CD4-positive, alpha-beta memory T cell (primary cell): ENCODE results near the gene OR51B4. TPM values are rescaled to one million over a fixed set of nuclear protein-coding genes. Genes with fewer than 3 reads are reported as not detected.
"Not testable (repeated sequence)": the region's sequence is repeated elsewhere in the genome, so short reads cannot be mapped to it uniquely, and the experiment has no call there.

Experiments used
- CTCF ChIA-PET: fragments of 350-600 bp; sonication (Branson Sonifier 250); formaldehyde crosslinking; loops from one replicate; lab custom pipeline; 2021; ENCODE audit warnings: inconsistent platforms; ENCODE audit not compliant: partially characterized antibody; lab: Charles Lee
- POLR2A ChIA-PET: fragments of 350-600 bp; sonication (Branson Sonifier 250); formaldehyde crosslinking; loops from one replicate; lab custom pipeline; 2021; ENCODE audit not compliant: partially characterized antibody; lab: Charles Lee
- DNase-seq, 5 donors: peaks; one replicate each; pipeline versions ENCODE4 v3.0.0 to v3.0.0-alpha.2; 2020 to 2022; ENCODE audit warnings: mixed read lengths in 1 of 5
- H3K27ac ChIP-seq: one replicate; pipeline ENCODE4 v1.7.0; 2013; ENCODE audit warnings: low read depth, low read length
- H3K27me3 ChIP-seq: 2 replicates; pipeline ENCODE4 v1.7.0; 2013; ENCODE audit warnings: mild to moderate bottlenecking, low read length, moderate library complexity; ENCODE audit not compliant: insufficient read depth
- H3K36me3 ChIP-seq: 2 replicates; pipeline ENCODE4 v1.7.0; 2013; ENCODE audit warnings: mild to moderate bottlenecking, low read length, moderate library complexity; ENCODE audit not compliant: insufficient read depth
- H3K4me1 ChIP-seq: 2 replicates; pipeline ENCODE4 v1.7.0; 2013; ENCODE audit warnings: mild to moderate bottlenecking, low read length, moderate library complexity; ENCODE audit not compliant: insufficient read depth
- H3K4me3 ChIP-seq, 2 donors: one replicate each; pipeline ENCODE4 v1.7.0; 2013; ENCODE audit warnings: low read length in 2 of 2, mild to moderate bottlenecking in 1 of 2
- H3K9me3 ChIP-seq, 2 donors: one replicate each; pipeline ENCODE4 v1.7.0; 2013; ENCODE audit warnings: low read length in 2 of 2, control low read depth in 1 of 2; ENCODE audit not compliant: control insufficient read depth in 1 of 2
- H3K27ac Mint-ChIP-seq, 7 donors: one replicate each; pipeline ENCODE4 v1.8.0; 2020 to 2021; ENCODE audit warnings: mixed read lengths in 7 of 7, mild to moderate bottlenecking in 6 of 7, inconsistent platforms in 3 of 7, moderate library complexity in 3 of 7
- H3K27me3 Mint-ChIP-seq, 2 donors: one replicate each; pipeline ENCODE4 v1.8.0; 2020 to 2021; ENCODE audit warnings: mixed read lengths in 2 of 2
- H3K36me3 Mint-ChIP-seq, 2 donors: one replicate each; pipeline ENCODE4 v1.8.0; 2020 to 2021; ENCODE audit warnings: mixed read lengths in 2 of 2, inconsistent platforms in 1 of 2, mild to moderate bottlenecking in 1 of 2
- H3K4me1 Mint-ChIP-seq, 4 donors: one replicate each; pipeline ENCODE4 v1.8.0; 2020 to 2021; ENCODE audit warnings: mixed read lengths in 4 of 4, mild to moderate bottlenecking in 1 of 4
- H3K4me3 Mint-ChIP-seq, 8 donors: one replicate each; pipeline ENCODE4 v1.8.0; 2020 to 2021; ENCODE audit warnings: mixed read lengths in 8 of 8, mild to moderate bottlenecking in 7 of 8, moderate library complexity in 6 of 8, inconsistent platforms in 3 of 8
- H3K9me3 Mint-ChIP-seq, 8 donors: one replicate each; pipeline ENCODE4 v1.8.0; 2020 to 2021; ENCODE audit warnings: mixed read lengths in 8 of 8, mild to moderate bottlenecking in 5 of 8, inconsistent platforms in 3 of 8, moderate library complexity in 1 of 8
- intact Hi-C: fragments of 100-400 bp; cut with micrococcal nuclease; formaldehyde crosslinking; loops from one replicate; pipeline ENCODE4 v1.15.1; 2023
- polyA plus RNA-seq, 2 donors: library from polyadenylated mRNA; unstranded; fragments of 300-500 nt; fragmentation: Illumina TruSeq; gene quantifications; one replicate each; pipeline ENCODE4 v1.2.3, GENCODE V29; 2021
- total RNA-seq, 2 experiments: library from RNA; stranded (reverse); gene quantifications; one replicate each; pipeline ENCODE4 v1.2.3, GENCODE V29; 2021

Gene OR51B4
- total and polyA plus RNA-seq, 4 experiments from 2014 or later: not detected

- H3K27ac ChIP-seq, H3K27me3 Mint-ChIP-seq: not testable (repeated sequence)
Measured at GRCh38 chr11:5254646-5255413, 46.9 kb downstream of the OR51B4 start, which contains the start of gene HBG2. TSS of gene HBG2 (minus strand) at chr11:5254781. CDS start at chr11:5254728, 53 bp downstream.

DNA sequence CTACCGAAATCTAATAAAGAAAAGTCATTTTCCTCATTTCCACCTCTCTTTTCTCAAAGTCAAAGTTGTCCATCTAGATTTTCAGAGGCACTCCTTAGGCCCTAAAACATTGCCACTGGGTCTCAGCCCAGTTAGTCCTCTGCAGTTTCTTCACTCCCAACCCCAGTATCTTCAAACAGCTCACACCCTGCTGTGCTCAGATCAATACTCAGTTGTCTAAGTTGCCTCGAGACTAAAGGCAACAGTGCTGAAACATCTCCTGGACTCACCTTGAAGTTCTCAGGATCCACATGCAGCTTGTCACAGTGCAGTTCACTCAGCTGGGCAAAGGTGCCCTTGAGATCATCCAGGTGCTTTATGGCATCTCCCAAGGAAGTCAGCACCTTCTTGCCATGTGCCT is 47.7 kb downstream of the OR51B4 start:
- H3K4me3 Mint-ChIP-seq, POLR2A ChIA-PET, H3K36me3 ChIP-seq, H3K36me3 Mint-ChIP-seq, DNase-seq, H3K27ac ChIP-seq, H3K4me1 ChIP-seq, H3K27me3 Mint-ChIP-seq, H3K9me3 ChIP-seq, H3K4me1 Mint-ChIP-seq, H3K27me3 ChIP-seq, intact Hi-C loops, H3K27ac Mint-ChIP-seq, CTCF ChIA-PET, H3K4me3 ChIP-seq: not testable (repeated sequence)
- H3K9me3 Mint-ChIP-seq: peaks cover 0 to 11% (median 0%) of the 10 kb centered on the region in 8 donors

More at GRCh38 chr11:5254646-5255413, 46.9 kb downstream of the OR51B4 start, which contains the start of gene HBG2:
- H3K36me3 ChIP-seq, CTCF ChIA-PET, H3K36me3 Mint-ChIP-seq, H3K4me3 ChIP-seq, H3K9me3 ChIP-seq, H3K4me3 Mint-ChIP-seq, H3K4me1 Mint-ChIP-seq, POLR2A ChIA-PET, H3K27ac Mint-ChIP-seq, H3K4me1 ChIP-seq, intact Hi-C loops, DNase-seq, H3K27me3 ChIP-seq: not testable (repeated sequence)
- peaks cover 0 to 19% (median 2%) of the 10 kb centered on the region in 8 donors for H3K9me3 Mint-ChIP-seq

DNA sequence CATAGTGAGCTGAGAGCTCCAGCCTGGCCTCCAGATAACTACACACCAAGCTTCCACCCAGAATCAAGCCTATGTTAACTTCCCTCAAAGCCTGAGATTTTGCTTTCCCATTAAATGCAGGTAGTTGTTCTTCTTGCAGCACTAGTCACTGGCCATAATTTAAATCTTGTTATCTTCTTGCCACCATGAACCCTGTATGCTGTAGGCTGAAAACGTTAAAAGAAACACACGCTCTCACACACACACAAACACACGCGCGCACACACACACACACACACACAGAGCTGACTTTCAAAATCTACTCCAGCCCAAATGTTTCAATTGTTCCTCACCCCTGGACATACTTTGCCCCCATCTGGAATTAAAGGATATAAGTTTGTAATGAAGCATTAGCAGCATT is 48.3 kb downstream of the OR51B4 start:
- intact Hi-C loops, DNase-seq, H3K4me1 Mint-ChIP-seq, H3K9me3 Mint-ChIP-seq, H3K9me3 ChIP-seq, H3K4me3 Mint-ChIP-seq, H3K27ac ChIP-seq, POLR2A ChIA-PET, H3K27me3 ChIP-seq, H3K4me3 ChIP-seq, H3K36me3 Mint-ChIP-seq, H3K27ac Mint-ChIP-seq, H3K27me3 Mint-ChIP-seq, H3K4me1 ChIP-seq, H3K36me3 ChIP-seq, CTCF ChIA-PET: not testable (repeated sequence)

DNA sequence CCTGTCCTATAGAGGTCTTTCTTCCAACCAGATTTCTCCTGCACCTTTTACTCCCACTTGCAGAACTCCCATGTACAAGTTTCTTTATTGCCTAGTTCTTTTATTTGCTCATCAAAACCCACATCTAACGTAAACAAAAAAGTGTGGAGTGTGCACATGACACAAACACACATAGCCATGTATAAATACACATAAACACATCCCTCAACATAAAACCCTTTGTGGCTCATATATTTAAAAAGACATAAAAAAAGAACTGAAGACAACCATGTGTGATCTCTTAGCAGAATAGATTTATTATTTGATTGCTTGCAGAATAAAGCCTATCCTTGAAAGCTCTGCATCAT is 48.9 kb downstream of the OR51B4 start:
- H3K9me3 Mint-ChIP-seq: peaks cover 0 to 6% (median 0%) of the 10 kb centered on the region in 8 donors
- POLR2A ChIA-PET: no interaction called here
- H3K36me3 Mint-ChIP-seq: peaks cover 0 to 3% of the 10 kb centered on the region in 2 donors
- Histone ChIP-seq H3K27ac (no peak overlapping the region), H3K4me1 (no peaks in the 10 kb centered on the region), H3K27me3 (no peaks in the 10 kb centered on the region), H3K4me3 (no peak overlapping the region), H3K36me3 (no peaks in the 10 kb centered on the region), H3K9me3 (no peaks in the 10 kb centered on the region)
- CTCF ChIA-PET: no interaction called here
- DNase-seq: no peak
- no peaks in the 10 kb centered on the region for H3K4me1 Mint-ChIP-seq
- intact Hi-C loops: no loop called here
- peaks cover 0 to 4% of the 10 kb centered on the region in 2 donors for H3K27me3 Mint-ChIP-seq
- peak overlapping the region in 1 of 7 donors; percentile 26 for H3K27ac Mint-ChIP-seq
- no peak overlapping the region for H3K4me3 Mint-ChIP-seq

DNA sequence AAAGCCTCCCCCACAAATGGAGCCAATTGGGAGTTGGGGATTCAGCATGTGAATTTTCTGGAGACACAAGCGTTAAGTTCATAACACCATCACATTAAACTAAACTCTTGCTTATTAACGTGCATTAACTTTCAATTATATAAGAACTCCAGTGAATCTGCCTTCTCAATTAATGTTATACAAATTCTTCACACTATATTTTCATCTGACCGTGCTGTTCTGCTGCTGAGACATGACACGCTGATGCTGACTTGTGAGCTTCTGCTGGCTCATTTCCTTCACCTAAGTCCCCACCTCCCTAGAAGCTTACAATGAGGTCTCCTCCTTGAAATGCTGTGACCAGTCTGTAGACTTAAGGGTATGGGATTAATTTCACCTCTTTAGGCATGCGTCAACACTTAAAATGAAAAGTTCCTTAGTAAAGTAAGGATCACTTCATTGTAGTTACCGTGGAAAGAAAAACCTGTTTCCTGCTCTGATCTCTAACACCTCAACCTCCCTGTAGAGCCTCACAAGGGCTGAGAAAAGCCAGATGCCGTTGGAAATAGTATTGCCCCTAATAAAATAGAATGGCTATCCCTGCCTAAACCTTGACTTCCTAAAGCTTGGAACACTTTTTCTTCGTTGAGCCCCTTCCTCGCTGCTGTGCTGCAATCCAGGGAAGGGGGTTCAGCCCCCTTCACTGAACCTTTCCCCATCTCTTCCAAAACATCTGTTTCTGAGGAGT is 49.4 kb downstream of the OR51B4 start:
- no peaks in the 10 kb centered on the region for H3K36me3 Mint-ChIP-seq
- DNase-seq: no peak
- POLR2A ChIA-PET: no interaction called here
- H3K4me1 Mint-ChIP-seq: no peaks in the 10 kb centered on the region
- CTCF ChIA-PET: no interaction called here
- peak overlapping the region in 1 of 7 donors; percentile 26 for H3K27ac Mint-ChIP-seq
- H3K4me3 ChIP-seq: no peak overlapping the region
- H3K9me3 Mint-ChIP-seq: peaks cover 0 to 2% (median 0%) of the 10 kb centered on the region in 8 donors
- H3K4me3 Mint-ChIP-seq: no peak overlapping the region
- intact Hi-C loops: no loop called here
- no peak overlapping the region for H3K27ac ChIP-seq
- H3K36me3 ChIP-seq: no peaks in the 10 kb centered on the region
- H3K4me1 ChIP-seq: no peaks in the 10 kb centered on the region
- H3K27me3 ChIP-seq: no peaks in the 10 kb centered on the region
- H3K9me3 ChIP-seq: no peaks in the 10 kb centered on the region
- H3K27me3 Mint-ChIP-seq: peaks cover 0 to 4% of the 10 kb centered on the region in 2 donors

DNA sequence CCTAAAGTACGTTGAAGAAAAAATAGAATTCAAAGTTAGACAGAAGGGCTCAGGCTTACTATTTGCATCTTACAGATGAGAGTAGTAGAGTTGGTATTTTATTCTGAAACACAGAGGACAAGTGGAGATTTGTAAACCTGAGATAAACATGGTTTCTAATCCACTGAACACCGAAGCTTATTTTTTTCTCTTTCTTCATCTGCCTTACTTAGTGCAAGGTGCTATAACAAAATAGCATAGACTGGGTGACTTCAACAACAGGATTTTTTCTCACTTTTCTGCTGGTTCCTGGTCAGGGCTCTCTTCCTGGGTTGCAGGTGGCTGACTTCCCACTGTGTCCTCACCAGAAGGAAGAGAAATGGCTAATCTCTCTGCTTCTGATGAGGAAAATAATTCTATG is 50.0 kb downstream of the OR51B4 start:
- H3K9me3 Mint-ChIP-seq: peaks cover 0 to 2% (median 0%) of the 10 kb centered on the region in 8 donors
- intact Hi-C loops: no loop called here
- CTCF ChIA-PET: no interaction called here
- no peak overlapping the region for H3K27ac Mint-ChIP-seq
- POLR2A ChIA-PET: no interaction called here
- Histone ChIP-seq H3K4me1 (no peaks in the 10 kb centered on the region), H3K9me3 (no peaks in the 10 kb centered on the region), H3K27ac (no peak overlapping the region), H3K27me3 (no peaks in the 10 kb centered on the region), H3K4me3 (no peak overlapping the region), H3K36me3 (no peaks in the 10 kb centered on the region)
- DNase-seq: no peak
- no peak overlapping the region for H3K4me3 Mint-ChIP-seq
- H3K36me3 Mint-ChIP-seq: no peaks in the 10 kb centered on the region
- no peaks in the 10 kb centered on the region for H3K4me1 Mint-ChIP-seq
- H3K27me3 Mint-ChIP-seq: peaks cover 0 to 4% of the 10 kb centered on the region in 2 donors
